ENCODE results near the gene FGFBP3. TPM values are rescaled to one million over a fixed set of nuclear protein-coding genes. Genes with fewer than 3 reads are reported as not detected.
A peak's percentile ranks its signal among the peaks of the same experiment; 100 is the strongest.

Gene FGFBP3
- total and polyA plus RNA-seq, 2 of the 13 experiments (the other 11 are each of a cell fraction or from before 2014, with no cell fraction given), result 0.50 to 2.0 TPM

DNA sequence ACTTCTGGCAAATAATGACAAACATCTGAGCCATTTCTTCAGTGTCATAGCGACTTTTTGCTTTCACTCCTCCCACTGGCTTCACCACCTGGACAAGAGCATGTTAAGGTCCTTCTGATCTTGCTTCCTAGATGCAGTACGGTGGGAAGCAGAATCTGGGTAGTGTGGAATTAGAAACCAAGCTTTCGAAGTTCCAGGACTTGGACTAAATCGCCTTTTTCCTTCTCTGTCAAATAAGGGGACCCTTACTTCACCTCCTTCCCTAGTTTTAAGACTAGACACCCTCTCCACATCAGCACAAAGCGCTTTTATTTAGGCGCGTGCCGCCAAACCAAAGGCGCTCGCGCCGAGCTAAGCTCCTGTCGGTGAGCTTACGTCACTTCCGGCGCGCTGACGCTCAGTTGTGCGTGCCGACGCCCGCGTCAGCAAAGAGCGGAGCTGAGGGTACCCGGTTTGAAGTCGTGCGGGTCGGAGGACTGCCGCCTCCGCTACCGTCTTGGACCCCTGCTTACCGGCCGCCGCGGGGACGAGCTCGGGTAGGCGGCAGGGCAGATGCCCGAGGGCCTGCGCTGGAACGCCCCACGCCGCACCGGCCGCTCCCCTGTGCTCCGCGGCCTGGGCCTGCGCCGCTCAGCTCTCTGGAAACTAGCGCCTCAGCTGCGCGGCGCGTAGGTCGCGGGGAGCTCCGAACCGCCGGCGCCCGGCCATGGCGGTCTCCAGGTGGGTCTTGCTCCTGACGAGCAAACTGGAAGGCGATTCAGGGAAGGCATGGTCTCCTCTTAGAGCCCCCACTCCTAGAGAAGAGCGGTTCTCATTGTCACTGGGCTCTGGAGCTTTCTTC lies 14.3 kb upstream of the FGFBP3 start, which contains the start of gene BTAF1 (continued):
- TF ChIP-seq AGO2 (optimal IDR thresholded peaks at IDR 0.05; ENCODE audit: low read depth, low read length), result peak; percentile 81
- TF ChIP-seq SIX1 (CRISPR knock-in tag; IDR thresholded peaks at IDR 0.05; ENCODE audit: borderline replicate concordance), result no peak; the same call in 1 of the 2 replicates
- TF ChIP-seq, protein P1, sequence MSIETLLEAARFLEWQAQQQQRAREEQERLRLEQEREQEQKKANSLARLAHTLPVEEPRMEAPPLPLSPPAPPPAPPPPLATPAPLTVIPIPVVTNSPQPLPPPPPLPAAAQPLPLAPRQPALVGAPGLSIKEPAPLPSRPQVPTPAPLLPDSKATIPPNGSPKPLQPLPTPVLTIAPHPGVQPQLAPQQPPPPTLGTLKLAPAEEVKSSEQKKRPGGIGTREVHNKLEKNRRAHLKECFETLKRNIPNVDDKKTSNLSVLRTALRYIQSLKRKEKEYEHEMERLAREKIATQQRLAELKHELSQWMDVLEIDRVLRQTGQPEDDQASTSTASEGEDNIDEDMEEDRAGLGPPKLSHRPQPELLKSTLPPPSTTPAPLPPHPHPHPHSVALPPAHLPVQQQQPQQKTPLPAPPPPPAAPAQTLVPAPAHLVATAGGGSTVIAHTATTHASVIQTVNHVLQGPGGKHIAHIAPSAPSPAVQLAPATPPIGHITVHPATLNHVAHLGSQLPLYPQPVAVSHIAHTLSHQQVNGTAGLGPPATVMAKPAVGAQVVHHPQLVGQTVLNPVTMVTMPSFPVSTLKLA (IDR thresholded peaks at IDR 0.05), result no peak
- TF ChIP-seq, protein P2, sequence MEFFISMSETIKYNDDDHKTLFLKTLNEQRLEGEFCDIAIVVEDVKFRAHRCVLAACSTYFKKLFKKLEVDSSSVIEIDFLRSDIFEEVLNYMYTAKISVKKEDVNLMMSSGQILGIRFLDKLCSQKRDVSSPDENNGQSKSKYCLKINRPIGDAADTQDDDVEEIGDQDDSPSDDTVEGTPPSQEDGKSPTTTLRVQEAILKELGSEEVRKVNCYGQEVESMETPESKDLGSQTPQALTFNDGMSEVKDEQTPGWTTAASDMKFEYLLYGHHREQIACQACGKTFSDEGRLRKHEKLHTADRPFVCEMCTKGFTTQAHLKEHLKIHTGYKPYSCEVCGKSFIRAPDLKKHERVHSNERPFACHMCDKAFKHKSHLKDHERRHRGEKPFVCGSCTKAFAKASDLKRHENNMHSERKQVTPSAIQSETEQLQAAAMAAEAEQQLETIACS (CRISPR knock-in tag; IDR thresholded peaks at IDR 0.05), result 0 out of 2 replicates have a peak, but pooled peaks have one; percentile 52
- peak; percentile 82 for TF ChIP-seq ZNF510 (CRISPR knock-in tag; IDR thresholded peaks at IDR 0.05; ENCODE audit: low read depth)
- peak; percentile 88; the same call in 1 of the 2 replicates for TF ChIP-seq YEATS4 (CRISPR knock-in tag; IDR thresholded peaks at IDR 0.05; ENCODE audit: borderline replicate concordance)
- TF ChIP-seq ZNF891 (CRISPR knock-in tag; IDR thresholded peaks at IDR 0.05), result peak; percentile 92
- TF ChIP-seq KLF9 (CRISPR knock-in tag; IDR thresholded peaks at IDR 0.05; ENCODE audit: low read depth), result no peak
- TF ChIP-seq NFYB (CRISPR knock-in tag; IDR thresholded peaks at IDR 0.05), result 0 out of 2 replicates have a peak, but pooled peaks have one; percentile 45
- no peak for TF ChIP-seq ZFP62 (CRISPR knock-in tag; IDR thresholded peaks at IDR 0.05)
- peak; percentile 98 for TF ChIP-seq KMT2A (CRISPR knock-in tag; IDR thresholded peaks at IDR 0.05)
- TF ChIP-seq ZNF253 (CRISPR knock-in tag; IDR thresholded peaks at IDR 0.05; ENCODE audit: borderline replicate concordance), result no peak
- peak; percentile 34; the same call in 1 of the 2 replicates for TF ChIP-seq BHLHE40 (IDR thresholded peaks at IDR 0.05; ENCODE audit: low read length)
- TF ChIP-seq JUN (CRISPR knock-in tag; IDR thresholded peaks at IDR 0.05), result 0 out of 2 replicates have a peak, but pooled peaks have one; percentile 55
- peak; percentile 85; the same call in 1 of the 2 replicates for TF ChIP-seq ZNF761 (CRISPR knock-in tag; conservative IDR thresholded peaks at IDR 0.05)
- TF ChIP-seq, protein P3, sequence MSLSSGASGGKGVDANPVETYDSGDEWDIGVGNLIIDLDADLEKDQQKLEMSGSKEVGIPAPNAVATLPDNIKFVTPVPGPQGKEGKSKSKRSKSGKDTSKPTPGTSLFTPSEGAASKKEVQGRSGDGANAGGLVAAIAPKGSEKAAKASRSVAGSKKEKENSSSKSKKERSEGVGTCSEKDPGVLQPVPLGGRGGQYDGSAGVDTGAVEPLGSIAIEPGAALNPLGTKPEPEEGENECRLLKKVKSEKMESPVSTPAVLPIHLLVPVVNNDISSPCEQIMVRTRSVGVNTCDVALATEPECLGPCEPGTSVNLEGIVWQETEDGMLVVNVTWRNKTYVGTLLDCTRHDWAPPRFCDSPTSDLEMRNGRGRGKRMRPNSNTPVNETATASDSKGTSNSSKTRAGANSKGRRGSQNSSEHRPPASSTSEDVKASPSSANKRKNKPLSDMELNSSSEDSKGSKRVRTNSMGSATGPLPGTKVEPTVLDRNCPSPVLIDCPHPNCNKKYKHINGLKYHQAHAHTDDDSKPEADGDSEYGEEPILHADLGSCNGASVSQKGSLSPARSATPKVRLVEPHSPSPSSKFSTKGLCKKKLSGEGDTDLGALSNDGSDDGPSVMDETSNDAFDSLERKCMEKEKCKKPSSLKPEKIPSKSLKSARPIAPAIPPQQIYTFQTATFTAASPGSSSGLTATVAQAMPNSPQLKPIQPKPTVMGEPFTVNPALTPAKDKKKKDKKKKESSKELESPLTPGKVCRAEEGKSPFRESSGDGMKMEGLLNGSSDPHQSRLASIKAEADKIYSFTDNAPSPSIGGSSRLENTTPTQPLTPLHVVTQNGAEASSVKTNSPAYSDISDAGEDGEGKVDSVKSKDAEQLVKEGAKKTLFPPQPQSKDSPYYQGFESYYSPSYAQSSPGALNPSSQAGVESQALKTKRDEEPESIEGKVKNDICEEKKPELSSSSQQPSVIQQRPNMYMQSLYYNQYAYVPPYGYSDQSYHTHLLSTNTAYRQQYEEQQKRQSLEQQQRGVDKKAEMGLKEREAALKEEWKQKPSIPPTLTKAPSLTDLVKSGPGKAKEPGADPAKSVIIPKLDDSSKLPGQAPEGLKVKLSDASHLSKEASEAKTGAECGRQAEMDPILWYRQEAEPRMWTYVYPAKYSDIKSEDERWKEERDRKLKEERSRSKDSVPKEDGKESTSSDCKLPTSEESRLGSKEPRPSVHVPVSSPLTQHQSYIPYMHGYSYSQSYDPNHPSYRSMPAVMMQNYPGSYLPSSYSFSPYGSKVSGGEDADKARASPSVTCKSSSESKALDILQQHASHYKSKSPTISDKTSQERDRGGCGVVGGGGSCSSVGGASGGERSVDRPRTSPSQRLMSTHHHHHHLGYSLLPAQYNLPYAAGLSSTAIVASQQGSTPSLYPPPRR (CRISPR knock-in tag; IDR thresholded peaks at IDR 0.05; ENCODE audit: borderline replicate concordance), result no peak
- TF ChIP-seq, protein P4, sequence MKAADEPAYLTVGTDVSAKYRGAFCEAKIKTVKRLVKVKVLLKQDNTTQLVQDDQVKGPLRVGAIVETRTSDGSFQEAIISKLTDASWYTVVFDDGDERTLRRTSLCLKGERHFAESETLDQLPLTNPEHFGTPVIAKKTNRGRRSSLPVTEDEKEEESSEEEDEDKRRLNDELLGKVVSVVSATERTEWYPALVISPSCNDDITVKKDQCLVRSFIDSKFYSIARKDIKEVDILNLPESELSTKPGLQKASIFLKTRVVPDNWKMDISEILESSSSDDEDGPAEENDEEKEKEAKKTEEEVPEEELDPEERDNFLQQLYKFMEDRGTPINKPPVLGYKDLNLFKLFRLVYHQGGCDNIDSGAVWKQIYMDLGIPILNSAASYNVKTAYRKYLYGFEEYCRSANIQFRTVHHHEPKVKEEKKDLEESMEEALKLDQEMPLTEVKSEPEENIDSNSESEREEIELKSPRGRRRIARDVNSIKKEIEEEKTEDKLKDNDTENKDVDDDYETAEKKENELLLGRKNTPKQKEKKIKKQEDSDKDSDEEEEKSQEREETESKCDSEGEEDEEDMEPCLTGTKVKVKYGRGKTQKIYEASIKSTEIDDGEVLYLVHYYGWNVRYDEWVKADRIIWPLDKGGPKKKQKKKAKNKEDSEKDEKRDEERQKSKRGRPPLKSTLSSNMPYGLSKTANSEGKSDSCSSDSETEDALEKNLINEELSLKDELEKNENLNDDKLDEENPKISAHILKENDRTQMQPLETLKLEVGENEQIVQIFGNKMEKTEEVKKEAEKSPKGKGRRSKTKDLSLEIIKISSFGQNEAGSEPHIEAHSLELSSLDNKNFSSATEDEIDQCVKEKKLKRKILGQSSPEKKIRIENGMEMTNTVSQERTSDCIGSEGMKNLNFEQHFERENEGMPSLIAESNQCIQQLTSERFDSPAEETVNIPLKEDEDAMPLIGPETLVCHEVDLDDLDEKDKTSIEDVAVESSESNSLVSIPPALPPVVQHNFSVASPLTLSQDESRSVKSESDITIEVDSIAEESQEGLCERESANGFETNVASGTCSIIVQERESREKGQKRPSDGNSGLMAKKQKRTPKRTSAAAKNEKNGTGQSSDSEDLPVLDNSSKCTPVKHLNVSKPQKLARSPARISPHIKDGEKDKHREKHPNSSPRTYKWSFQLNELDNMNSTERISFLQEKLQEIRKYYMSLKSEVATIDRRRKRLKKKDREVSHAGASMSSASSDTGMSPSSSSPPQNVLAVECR (CRISPR knock-in tag; IDR thresholded peaks at IDR 0.05; ENCODE audit: borderline replicate concordance), result peak; percentile 95

Measured in HepG2 (cell line).